ENCODE data around the gene QRICH2.
A peak's percentile ranks its signal among the peaks of the same experiment; 100 is the strongest.

QRICH2 gene

DNA sequence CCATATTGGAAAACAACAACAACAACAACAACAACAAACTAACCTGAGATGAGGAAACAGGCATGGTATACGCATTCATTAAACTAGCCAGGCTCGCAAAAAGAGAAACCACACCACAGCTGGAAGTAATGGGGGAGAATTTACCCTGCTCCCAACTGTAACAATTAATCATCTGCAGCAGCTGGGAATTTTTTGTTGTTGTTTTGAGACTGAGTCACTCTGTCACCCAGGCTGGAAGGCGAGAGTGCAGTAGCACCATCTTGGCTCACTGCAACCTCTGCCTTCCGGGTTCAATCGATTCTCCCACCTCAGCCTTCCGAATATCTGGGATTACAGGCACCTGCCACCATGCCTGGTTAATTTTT lies 29.3 kb upstream of the QRICH2 start:
- peaks cover 0 to 8% of the 10 kb centered on the region in 2 donors for H3K4me1 Mint-ChIP-seq
- no peaks in the 10 kb centered on the region for H3K27me3 Mint-ChIP-seq
- peaks cover 9 to 24% of the 10 kb centered on the region in 2 donors for H3K36me3 Mint-ChIP-seq
- no peaks in the 10 kb centered on the region for H3K9me3 Mint-ChIP-seq
- ATAC-seq (replicated peaks), result no peak
- no peak overlapping the region for H3K4me3 Mint-ChIP-seq
- DNase-seq, result no peak
- no peak overlapping the region for H3K27ac Mint-ChIP-seq

- Mint-ChIP-seq H3K9me3 (no peaks in the 10 kb centered on the region), H3K27ac (no peak overlapping the region)
These were observed 28.8 kb upstream of the QRICH2 start for GRCh38 chr17:76336756-76337412.

GRCh38 chr17:76335716-76336381 lies 27.8 kb upstream of the QRICH2 start:
- Mint-ChIP-seq H3K36me3 (peaks cover 3 to 20% of the 10 kb centered on the region in 2 donors), H3K27me3 (no peaks in the 10 kb centered on the region), H3K4me1 (peaks cover 0 to 5% of the 10 kb centered on the region in 2 donors), H3K9me3 (no peaks in the 10 kb centered on the region), H3K4me3 (no peak overlapping the region), H3K27ac (no peak overlapping the region)
- ATAC-seq (replicated peaks) (no peak), DNase-seq (no peak)

More at GRCh38 chr17:76336756-76337412, 28.8 kb upstream of the QRICH2 start:
- H3K36me3 Mint-ChIP-seq, result peaks cover 7 to 20% of the 10 kb centered on the region in 2 donors
- ATAC-seq (replicated peaks) (no peak), DNase-seq (no peak)
- H3K4me3 Mint-ChIP-seq, result no peak overlapping the region
- H3K27me3 Mint-ChIP-seq, result no peaks in the 10 kb centered on the region
- H3K4me1 Mint-ChIP-seq, result peaks cover 0 to 5% of the 10 kb centered on the region in 2 donors

DNA sequence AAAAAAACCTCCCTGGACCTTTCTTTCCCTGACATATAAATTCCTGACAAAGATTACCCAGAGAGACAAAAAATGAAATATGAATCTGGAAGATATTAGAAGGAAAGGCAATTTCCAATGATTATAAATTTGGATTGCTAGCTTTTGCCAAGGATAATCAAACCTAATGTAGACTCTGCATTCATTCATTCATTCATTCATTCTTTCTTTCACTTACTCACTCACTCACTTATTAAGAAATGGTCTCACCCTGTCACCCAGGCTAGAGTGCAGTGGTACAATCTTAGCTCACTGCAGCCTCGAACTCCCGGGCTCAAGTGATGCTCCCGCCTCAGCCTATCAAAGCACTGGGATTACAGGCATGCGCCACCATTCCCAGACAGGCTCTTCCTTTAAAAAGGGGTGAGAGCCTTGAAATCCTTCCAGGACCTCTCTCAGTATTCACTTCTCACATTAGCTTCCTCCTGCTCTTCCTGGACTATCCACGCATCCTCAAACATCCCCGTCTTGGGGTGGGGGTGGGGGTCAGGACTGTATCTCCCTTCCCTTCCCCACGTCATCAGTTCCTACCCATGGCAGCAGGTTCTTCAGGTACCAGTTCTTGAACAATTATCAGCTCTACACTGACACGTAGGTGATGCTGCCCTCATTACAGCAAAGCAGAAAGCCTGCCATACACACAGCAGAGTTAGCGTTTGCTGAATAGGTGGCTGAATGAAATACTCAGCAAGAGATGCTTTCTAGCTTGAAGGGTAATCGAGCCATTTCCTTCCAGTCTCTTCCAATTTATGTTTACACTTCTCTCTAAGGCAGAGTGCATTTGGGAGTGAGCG lies 25.8 kb upstream of the QRICH2 start:
- no peak for ATAC-seq (replicated peaks)
- Mint-ChIP-seq H3K4me1 (peaks cover 0 to 5% of the 10 kb centered on the region in 2 donors), H3K36me3 (peaks cover 0 to 21% of the 10 kb centered on the region in 2 donors), H3K9me3 (no peaks in the 10 kb centered on the region), H3K4me3 (no peak overlapping the region), H3K27me3 (no peaks in the 10 kb centered on the region), H3K27ac (no peak overlapping the region)
- no peak for DNase-seq

- Mint-ChIP-seq H3K9me3 (no peaks in the 10 kb centered on the region), H3K36me3 (peaks cover 16 to 42% of the 10 kb centered on the region in 2 donors), H3K4me3 (no peak overlapping the region), H3K27me3 (no peaks in the 10 kb centered on the region), H3K27ac (no peak overlapping the region), H3K4me1 (peaks cover 0 to 2% of the 10 kb centered on the region in 2 donors)
- ATAC-seq (replicated peaks), result no peak
- DNase-seq, result no peak
These were observed 23.0 kb upstream of the QRICH2 start for GRCh38 chr17:76331083-76331482.

DNA sequence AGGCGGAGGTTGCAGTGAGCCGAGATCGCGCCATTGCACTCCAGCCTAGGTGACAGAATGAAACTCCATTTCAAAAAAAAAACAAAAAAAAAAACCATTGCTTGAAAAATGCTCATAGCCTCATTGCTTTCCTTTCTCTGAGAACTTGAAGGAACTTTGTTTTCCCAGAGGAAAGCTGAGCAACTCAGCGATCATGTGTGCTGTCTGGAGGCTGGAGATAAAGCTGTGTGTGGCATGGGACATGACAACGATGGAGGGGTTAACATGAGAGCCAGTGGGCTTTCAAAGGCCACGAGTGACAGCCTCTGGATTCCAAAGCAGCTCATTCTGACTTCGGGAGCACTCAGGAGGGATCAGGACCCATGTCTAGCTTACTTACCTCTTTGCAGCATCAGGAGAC lies 21.6 kb upstream of the QRICH2 start:
- Mint-ChIP-seq H3K27me3 (no peaks in the 10 kb centered on the region), H3K9me3 (no peaks in the 10 kb centered on the region), H3K27ac (no peak overlapping the region), H3K36me3 (peaks cover 20 to 49% of the 10 kb centered on the region in 2 donors), H3K4me3 (no peak overlapping the region), H3K4me1 (peaks cover 0 to 2% of the 10 kb centered on the region in 2 donors)
- no peak for ATAC-seq (replicated peaks)
- DNase-seq, result no peak

- Mint-ChIP-seq H3K4me3 (no peak overlapping the region), H3K9me3 (no peaks in the 10 kb centered on the region), H3K4me1 (no peaks in the 10 kb centered on the region), H3K27me3 (no peaks in the 10 kb centered on the region), H3K27ac (no peak overlapping the region), H3K36me3 (peaks cover 28 to 54% of the 10 kb centered on the region in 2 donors)
- no peak for DNase-seq
- ATAC-seq (replicated peaks), result no peak
These were observed 19.6 kb upstream of the QRICH2 start for GRCh38 chr17:76327696-76328095.

- Mint-ChIP-seq H3K27ac (no peak overlapping the region), H3K36me3 (peaks cover 28 to 48% of the 10 kb centered on the region in 2 donors), H3K9me3 (no peaks in the 10 kb centered on the region), H3K4me1 (no peaks in the 10 kb centered on the region), H3K4me3 (no peak overlapping the region), H3K27me3 (no peaks in the 10 kb centered on the region)
- ATAC-seq (replicated peaks) (no peak), DNase-seq (no peak)
These were observed 18.2 kb upstream of the QRICH2 start for GRCh38 chr17:76326306-76326705.

DNA sequence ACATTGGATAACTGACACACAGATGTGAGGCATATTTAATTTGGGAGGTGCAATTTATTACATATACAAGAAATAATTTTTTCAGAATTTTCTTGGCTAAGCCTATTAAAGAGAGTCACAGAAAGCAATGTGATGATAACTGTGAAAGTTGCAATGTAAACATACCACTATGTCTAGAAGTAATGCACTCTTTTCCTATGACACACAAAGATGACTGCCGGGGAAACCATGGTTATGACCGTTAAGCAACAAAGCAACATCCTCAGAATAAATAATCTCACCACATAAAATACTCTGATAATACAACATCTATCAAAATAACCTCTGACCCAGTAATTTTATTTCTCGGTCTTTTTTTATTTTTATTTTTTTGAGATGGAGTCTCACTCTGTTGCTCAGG lies 10.5 kb upstream of the QRICH2 start:
- ATAC-seq (replicated peaks), result no peak
- Mint-ChIP-seq H3K4me3 (no peak overlapping the region), H3K9me3 (no peaks in the 10 kb centered on the region), H3K36me3 (peaks cover 9 to 22% of the 10 kb centered on the region in 2 donors), H3K4me1 (no peaks in the 10 kb centered on the region), H3K27me3 (no peaks in the 10 kb centered on the region), H3K27ac (no peak overlapping the region)
- no peak for DNase-seq

- Mint-ChIP-seq H3K9me3 (no peaks in the 10 kb centered on the region), H3K27me3 (no peaks in the 10 kb centered on the region), H3K36me3 (peaks cover 6 to 26% of the 10 kb centered on the region in 2 donors), H3K4me3 (no peak overlapping the region), H3K27ac (no peak overlapping the region), H3K4me1 (no peaks in the 10 kb centered on the region)
- DNase-seq, result no peak
- no peak for ATAC-seq (replicated peaks)
These were observed 9.5 kb upstream of the QRICH2 start for GRCh38 chr17:76317535-76317934.

DNA sequence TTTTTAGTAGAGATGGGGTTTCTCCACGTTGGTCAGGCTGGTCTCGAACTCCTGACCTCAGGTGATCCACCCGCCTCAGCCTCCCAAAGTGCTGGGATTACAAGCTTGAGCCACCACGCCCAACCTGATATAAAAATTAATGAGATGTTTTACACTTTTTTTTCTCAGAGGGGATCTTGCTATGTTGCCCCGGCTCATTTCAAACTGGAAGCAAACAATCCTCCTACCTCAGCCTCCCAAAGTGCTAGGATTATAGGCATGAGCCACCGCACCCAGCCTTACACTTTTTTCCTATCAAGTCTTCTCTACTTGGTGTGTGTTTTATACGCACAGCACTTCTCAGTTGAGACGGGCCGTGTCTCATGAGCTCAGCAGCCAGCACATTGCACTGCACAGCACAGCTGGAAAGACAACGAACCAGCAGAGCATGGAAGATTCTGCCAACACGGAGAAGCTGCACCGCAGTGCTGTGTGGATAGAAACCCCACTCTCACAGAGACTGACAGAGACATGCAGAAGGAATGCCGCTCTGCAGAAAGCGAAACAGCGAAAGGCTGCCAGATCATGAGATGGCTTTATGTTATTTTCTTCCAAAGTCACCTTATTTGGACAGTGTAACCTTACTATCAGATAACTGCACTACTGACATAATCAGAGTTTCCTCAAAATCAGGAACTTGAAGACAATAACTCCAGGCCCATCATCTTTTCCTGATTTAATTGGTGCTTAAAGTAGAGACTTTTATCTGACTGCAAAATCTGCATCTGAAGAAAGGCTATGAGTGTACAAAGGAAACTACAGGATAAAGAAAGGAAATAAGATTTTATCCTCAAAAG lies 6.5 kb upstream of the QRICH2 start:
- Mint-ChIP-seq H3K36me3 (peaks cover 6 to 21% of the 10 kb centered on the region in 2 donors), H3K9me3 (no peaks in the 10 kb centered on the region), H3K4me1 (peaks cover 0 to under 1% of the 10 kb centered on the region in 2 donors), H3K27ac (no peak overlapping the region), H3K4me3 (no peak overlapping the region), H3K27me3 (no peaks in the 10 kb centered on the region)
- ATAC-seq (replicated peaks) (no peak), DNase-seq (no peak)

GRCh38 chr17:76312735-76313134 lies 4.7 kb upstream of the QRICH2 start:
- peaks cover 5 to 28% of the 10 kb centered on the region in 2 donors for H3K36me3 Mint-ChIP-seq
- no peak overlapping the region for H3K27ac Mint-ChIP-seq
- no peak for DNase-seq
- no peak for ATAC-seq (replicated peaks)
- no peak overlapping the region for H3K4me3 Mint-ChIP-seq
- no peaks in the 10 kb centered on the region for H3K27me3 Mint-ChIP-seq
- peaks cover 0 to 4% of the 10 kb centered on the region in 2 donors for H3K4me1 Mint-ChIP-seq
- H3K9me3 Mint-ChIP-seq, result no peaks in the 10 kb centered on the region

DNA sequence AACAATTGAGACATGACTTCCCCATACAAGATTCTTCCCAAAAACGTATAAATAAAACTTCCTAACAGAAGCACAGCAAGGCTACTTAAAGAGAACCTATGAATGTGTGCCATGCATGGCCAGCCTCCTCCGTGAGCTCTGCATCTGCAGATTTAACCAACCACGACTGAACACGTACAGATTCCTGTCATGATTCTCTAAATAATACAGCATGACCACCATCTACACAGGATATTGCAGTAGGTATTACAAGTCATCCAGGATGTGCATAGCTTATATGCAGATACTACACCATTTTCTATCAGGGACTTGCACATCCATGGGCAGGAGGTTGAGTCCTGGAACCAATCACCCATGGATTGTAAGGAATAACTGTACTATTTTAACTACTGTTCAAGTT lies 1.4 kb upstream of the QRICH2 start:
- H3K4me3 Mint-ChIP-seq, result no peak overlapping the region
- ATAC-seq (replicated peaks), result peak; percentile 53 to 74
- H3K4me1 Mint-ChIP-seq, result peaks cover 0 to 4% of the 10 kb centered on the region in 2 donors
- DNase-seq, result no peak
- no peaks in the 10 kb centered on the region for H3K27me3 Mint-ChIP-seq
- H3K27ac Mint-ChIP-seq, result peak overlapping the region; percentile 40
- no peaks in the 10 kb centered on the region for H3K9me3 Mint-ChIP-seq
- H3K36me3 Mint-ChIP-seq, result peaks cover 3 to 24% of the 10 kb centered on the region in 2 donors
